ENCODE measurements around the gene EHMT2. TPM values are rescaled to one million over a fixed set of nuclear protein-coding genes. Genes with fewer than 3 reads are reported as not detected.
"Not testable (repeated sequence)": the region's sequence is repeated elsewhere in the genome, so short reads cannot be mapped to it uniquely, and the experiment has no call there.

Gene EHMT2
- total and polyA plus RNA-seq, 2 donors (not counting 3 experiments of a cell fraction or from before 2014, with no cell fraction given), result 53.3 to 54.3 TPM

DNA sequence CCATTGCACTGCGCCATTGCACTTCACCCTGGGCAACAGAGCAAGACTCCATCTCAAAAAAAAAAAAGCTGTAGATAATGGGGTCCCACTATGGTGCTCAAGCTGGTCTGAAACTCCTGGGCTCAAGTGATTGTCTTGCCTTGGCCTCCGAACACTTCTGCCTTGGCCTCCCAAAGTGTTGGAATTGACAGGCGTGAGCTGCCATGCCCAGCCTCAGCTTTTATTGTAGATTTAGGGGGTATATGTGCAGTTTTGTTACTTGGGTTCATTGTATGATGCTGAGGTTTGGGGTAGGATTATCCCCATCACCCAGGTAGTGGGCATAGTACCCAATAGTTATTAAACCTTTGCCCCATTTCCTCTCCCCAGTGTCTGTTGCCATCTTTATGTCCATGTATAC, 58.5 kb downstream of the EHMT2 start:
- BruUV-seq (replicated peaks), result no TSS peak
- H3K4me1 ChIP-seq (ENCODE audit: control insufficient read depth, extremely low read depth, insufficient read depth, low read length), result peaks cover 27% of the 10 kb centered on the region
- no peak overlapping the region for H2AFZ ChIP-seq (ENCODE audit: low read depth, low read length)
- intact Hi-C loops (cut with micrococcal nuclease) (loop anchor here (10.0 kb wide), 1 partner anchor 116 kb away; the partner anchor contains the start of genes NELFE and SKIC2), dilution Hi-C loops (cut with MboI; ENCODE audit: extremely low pct_ligation_motif_present, low sequenced_read_pairs) (no loop called here)
- H3K36me3 ChIP-seq (ENCODE audit: control insufficient read depth in 2 of 2, extremely low read depth in 1 of 2, insufficient read depth in 2 of 2, low read length in 2 of 2), result peaks cover 21 to 27% of the 10 kb centered on the region in 2 experiments
- H3K9me1 ChIP-seq (replicated peaks; ENCODE audit: control insufficient read depth, extremely low read depth, insufficient read depth, low read length), result no peaks in the 10 kb centered on the region
- FAIRE-seq (no peak), DNase-seq (ENCODE audit: low read depth, low spot score) (no peak)
- peaks cover 45% of the 10 kb centered on the region for H3K79me2 ChIP-seq (ENCODE audit: control insufficient read depth, insufficient read depth, low read length)
- no peak overlapping the region for H3K9ac ChIP-seq (replicated peaks; ENCODE audit: extremely low read depth, insufficient read depth, low read length)
- H3K27me3 ChIP-seq (ENCODE audit: control insufficient read depth in 2 of 2, insufficient read depth in 2 of 2, low read length in 2 of 2), result no peaks in the 10 kb centered on the region
- no peak overlapping the region for H3K4me3 ChIP-seq (replicated peaks in 1 of 3; ENCODE audit: insufficient read depth in 1 of 3, low read depth in 1 of 3, low read length in 3 of 3)
- no peaks in the 10 kb centered on the region for H3K9me3 ChIP-seq (replicated peaks; ENCODE audit: control insufficient read depth, insufficient read depth, low read length)
- no peak for TF ChIP-seq JUN (IDR thresholded peaks at IDR 0.05; ENCODE audit: borderline replicate concordance, insufficient read depth, insufficient read length, low read depth)
- TF ChIP-seq, protein P1, sequence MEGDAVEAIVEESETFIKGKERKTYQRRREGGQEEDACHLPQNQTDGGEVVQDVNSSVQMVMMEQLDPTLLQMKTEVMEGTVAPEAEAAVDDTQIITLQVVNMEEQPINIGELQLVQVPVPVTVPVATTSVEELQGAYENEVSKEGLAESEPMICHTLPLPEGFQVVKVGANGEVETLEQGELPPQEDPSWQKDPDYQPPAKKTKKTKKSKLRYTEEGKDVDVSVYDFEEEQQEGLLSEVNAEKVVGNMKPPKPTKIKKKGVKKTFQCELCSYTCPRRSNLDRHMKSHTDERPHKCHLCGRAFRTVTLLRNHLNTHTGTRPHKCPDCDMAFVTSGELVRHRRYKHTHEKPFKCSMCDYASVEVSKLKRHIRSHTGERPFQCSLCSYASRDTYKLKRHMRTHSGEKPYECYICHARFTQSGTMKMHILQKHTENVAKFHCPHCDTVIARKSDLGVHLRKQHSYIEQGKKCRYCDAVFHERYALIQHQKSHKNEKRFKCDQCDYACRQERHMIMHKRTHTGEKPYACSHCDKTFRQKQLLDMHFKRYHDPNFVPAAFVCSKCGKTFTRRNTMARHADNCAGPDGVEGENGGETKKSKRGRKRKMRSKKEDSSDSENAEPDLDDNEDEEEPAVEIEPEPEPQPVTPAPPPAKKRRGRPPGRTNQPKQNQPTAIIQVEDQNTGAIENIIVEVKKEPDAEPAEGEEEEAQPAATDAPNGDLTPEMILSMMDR (IDR thresholded peaks at IDR 0.05; ENCODE audit: extremely low read depth in 1 of 2, insufficient read depth in 1 of 2, low read depth in 1 of 2, low read length in 2 of 2), result no peak
- TF ChIP-seq MYC (IDR thresholded peaks at IDR 0.05; ENCODE audit: low read depth, low read length), result no peak
- TF ChIP-seq EZH2 (IDR thresholded peaks at IDR 0.05; ENCODE audit: borderline replicate concordance, low read depth, low read length, severe bottlenecking), result no peak
- TF ChIP-seq, protein P2, sequence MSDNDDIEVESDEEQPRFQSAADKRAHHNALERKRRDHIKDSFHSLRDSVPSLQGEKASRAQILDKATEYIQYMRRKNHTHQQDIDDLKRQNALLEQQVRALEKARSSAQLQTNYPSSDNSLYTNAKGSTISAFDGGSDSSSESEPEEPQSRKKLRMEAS (IDR thresholded peaks at IDR 0.05; ENCODE audit: insufficient read depth, insufficient read length), result no peak
- TF ChIP-seq GATA2 (IDR thresholded peaks at IDR 0.05; ENCODE audit: insufficient read depth, insufficient read length, low read depth, low read length), result no peak
- TF ChIP-seq FOS (IDR thresholded peaks at IDR 0.05; ENCODE audit: borderline replicate concordance, insufficient read depth, low read length), result no peak
- TF ChIP-seq POLR2AphosphoS5 (IDR thresholded peaks at IDR 0.05; ENCODE audit: insufficient read depth, low read depth, low read length), result no peak
- no peak for TF ChIP-seq POLR2A (IDR thresholded peaks at IDR 0.05; ENCODE audit: low read depth, low read length)
- H3K27ac ChIP-seq (ENCODE audit: insufficient read depth, low read depth, low read length), result no peak overlapping the region
- POLR2A ChIA-PET, result interaction anchor here (1.2 to 1.9 kb wide), 2 partner anchors 11 to 24 kb away, joined by 3 to 5 read pairs; partner anchors contain the start of genes HSPA1B and NEU1
- CTCF ChIA-PET, result interaction anchor here (1.1 kb wide), 1 partner anchor 32 kb away, joined by 3 read pairs; the partner anchor contains the start of gene LSM2
- H3K4me2 ChIP-seq (ENCODE audit: insufficient read depth, low read length), result no peak overlapping the region
- H4K20me1 ChIP-seq (replicated peaks; ENCODE audit: control insufficient read depth, extremely low read depth, insufficient read depth, low read length), result peaks cover 8% of the 10 kb centered on the region

DNA sequence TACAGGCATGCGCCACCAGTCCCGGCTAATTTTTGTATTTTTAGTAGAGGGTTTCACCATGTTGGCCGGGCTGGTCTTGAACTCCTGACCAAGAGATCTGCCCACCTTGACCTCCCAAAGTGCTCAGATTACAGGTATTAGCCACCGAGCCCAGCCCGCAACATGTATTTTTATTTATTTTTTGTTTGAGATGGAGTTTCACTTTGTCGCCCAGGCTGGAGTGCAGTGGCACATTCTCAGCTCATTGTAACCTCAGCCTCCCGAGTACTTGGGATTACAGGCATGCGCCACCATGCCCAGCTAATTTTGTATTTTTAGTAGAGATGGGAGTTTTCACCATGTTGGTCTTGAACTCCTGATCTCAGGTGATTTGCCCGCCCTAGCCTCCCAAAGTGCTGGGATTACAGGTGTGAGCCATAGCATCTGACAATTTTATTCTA, 59.4 kb downstream of the EHMT2 start:
- ChIA-PET CTCF (interaction anchor here (1.1 to 1.2 kb wide), 2 partner anchors 31 to 158 kb away, joined by 3 read pairs; partner anchors contain the start of gene LSM2), POLR2A (interaction anchor here (1.9 kb wide), 1 partner anchor 11 kb away, joined by 5 read pairs; the partner anchor contains the start of gene HSPA1B)
- H3K9ac ChIP-seq (replicated peaks; ENCODE audit: extremely low read depth, insufficient read depth, low read length); H4K20me1 ChIP-seq (replicated peaks; ENCODE audit: control insufficient read depth, extremely low read depth, insufficient read depth, low read length); H3K9me1 ChIP-seq (replicated peaks; ENCODE audit: control insufficient read depth, extremely low read depth, insufficient read depth, low read length); dilution Hi-C loops (cut with MboI; ENCODE audit: extremely low pct_ligation_motif_present, low sequenced_read_pairs); H3K27me3 ChIP-seq (ENCODE audit: control insufficient read depth in 2 of 2, insufficient read depth in 2 of 2, low read length in 2 of 2); H3K27ac ChIP-seq (ENCODE audit: insufficient read depth, low read depth, low read length); BruUV-seq (replicated peaks); FAIRE-seq; H3K9me3 ChIP-seq (replicated peaks; ENCODE audit: control insufficient read depth, insufficient read depth, low read length); H2AFZ ChIP-seq (ENCODE audit: low read depth, low read length); DNase-seq (ENCODE audit: low read depth, low spot score): not testable (repeated sequence)
- intact Hi-C loops (cut with micrococcal nuclease), result loop anchor here (10.0 kb wide), 1 partner anchor 117 kb away; the partner anchor contains the start of genes NELFE and SKIC2
- Histone ChIP-seq H3K4me2 (ENCODE audit: insufficient read depth, low read length) (peak overlapping the region; percentile 86), H3K79me2 (ENCODE audit: control insufficient read depth, insufficient read depth, low read length) (peaks cover 45% of the 10 kb centered on the region), H3K36me3 (ENCODE audit: control insufficient read depth in 2 of 2, extremely low read depth in 1 of 2, insufficient read depth in 2 of 2, low read length in 2 of 2) (peaks cover 21 to 27% of the 10 kb centered on the region in 2 experiments), H3K4me1 (ENCODE audit: control insufficient read depth, extremely low read depth, insufficient read depth, low read length) (peaks cover 27% of the 10 kb centered on the region), H3K4me3 (replicated peaks in 1 of 3; ENCODE audit: insufficient read depth in 1 of 3, low read depth in 1 of 3, low read length in 3 of 3) (peak overlapping the region in 2 of 3 experiments; percentile 81 to 98)
